ENCODE measurements around the gene SH2D3C.

The SH2D3C gene

GRCh38 chr9:127817881-127818434, 39.5 kb upstream of the SH2D3C start:
- TF ChIP-seq CTCF (IDR thresholded peaks at IDR 0.05; ENCODE audit: low read depth, low read length) = no peak
- H3K9me3 ChIP-seq = no peaks in the 10 kb centered on the region
- DNase-seq = peak; percentile 61
- no peak overlapping the region for H3K4me3 ChIP-seq (ENCODE audit: low read depth, low read length)
- no peaks in the 10 kb centered on the region for H3K27me3 ChIP-seq
- H3K4me1 ChIP-seq = peaks cover 3% of the 10 kb centered on the region; the same call in 1 of the 2 replicates
- H3K36me3 ChIP-seq = peaks cover 13% of the 10 kb centered on the region

GRCh38 chr9:127816728-127817127, 38.3 kb upstream of the SH2D3C start:
- Histone ChIP-seq H3K27me3 (no peaks in the 10 kb centered on the region), H3K36me3 (peaks cover 16% of the 10 kb centered on the region), H3K9me3 (no peaks in the 10 kb centered on the region), H3K4me3 (ENCODE audit: low read depth, low read length) (no peak overlapping the region), H3K4me1 (peaks cover 3% of the 10 kb centered on the region; the same call in 1 of the 2 replicates)
- no peak for TF ChIP-seq CTCF (IDR thresholded peaks at IDR 0.05; ENCODE audit: low read depth, low read length)
- DNase-seq = no peak

- TF ChIP-seq CTCF (IDR thresholded peaks at IDR 0.05; ENCODE audit: low read depth, low read length) = no peak
- H3K36me3 ChIP-seq = peaks cover 16% of the 10 kb centered on the region
- no peak for DNase-seq
- H3K4me3 ChIP-seq (ENCODE audit: low read depth, low read length) = no peak overlapping the region
- peaks cover 3% of the 10 kb centered on the region; the same call in 1 of the 2 replicates for H3K4me1 ChIP-seq
- no peaks in the 10 kb centered on the region for H3K27me3 ChIP-seq
- H3K9me3 ChIP-seq = no peaks in the 10 kb centered on the region
These were observed 37.9 kb upstream of the SH2D3C start for GRCh38 chr9:127816362-127816725.

GRCh38 chr9:127815512-127816361, 37.3 kb upstream of the SH2D3C start:
- H3K4me1 ChIP-seq = peaks cover 3% of the 10 kb centered on the region; the same call in 1 of the 2 replicates
- H3K36me3 ChIP-seq = peaks cover 16% of the 10 kb centered on the region
- no peaks in the 10 kb centered on the region for H3K27me3 ChIP-seq
- H3K9me3 ChIP-seq = no peaks in the 10 kb centered on the region
- no peak for DNase-seq
- no peak for TF ChIP-seq CTCF (IDR thresholded peaks at IDR 0.05; ENCODE audit: low read depth, low read length)
- H3K4me3 ChIP-seq (ENCODE audit: low read depth, low read length) = no peak overlapping the region

GRCh38 chr9:127814619-127815511, 36.4 kb upstream of the SH2D3C start:
- Histone ChIP-seq H3K27me3 (no peaks in the 10 kb centered on the region), H3K4me1 (peaks cover 3% of the 10 kb centered on the region; the same call in 1 of the 2 replicates), H3K9me3 (no peaks in the 10 kb centered on the region), H3K36me3 (peaks cover 20% of the 10 kb centered on the region), H3K4me3 (ENCODE audit: low read depth, low read length) (no peak overlapping the region)
- no peak for TF ChIP-seq CTCF (IDR thresholded peaks at IDR 0.05; ENCODE audit: low read depth, low read length)
- no peak for DNase-seq

Data from BE2C (cell line).